ENCODE measurements around the gene MYBPC2.

DNA sequence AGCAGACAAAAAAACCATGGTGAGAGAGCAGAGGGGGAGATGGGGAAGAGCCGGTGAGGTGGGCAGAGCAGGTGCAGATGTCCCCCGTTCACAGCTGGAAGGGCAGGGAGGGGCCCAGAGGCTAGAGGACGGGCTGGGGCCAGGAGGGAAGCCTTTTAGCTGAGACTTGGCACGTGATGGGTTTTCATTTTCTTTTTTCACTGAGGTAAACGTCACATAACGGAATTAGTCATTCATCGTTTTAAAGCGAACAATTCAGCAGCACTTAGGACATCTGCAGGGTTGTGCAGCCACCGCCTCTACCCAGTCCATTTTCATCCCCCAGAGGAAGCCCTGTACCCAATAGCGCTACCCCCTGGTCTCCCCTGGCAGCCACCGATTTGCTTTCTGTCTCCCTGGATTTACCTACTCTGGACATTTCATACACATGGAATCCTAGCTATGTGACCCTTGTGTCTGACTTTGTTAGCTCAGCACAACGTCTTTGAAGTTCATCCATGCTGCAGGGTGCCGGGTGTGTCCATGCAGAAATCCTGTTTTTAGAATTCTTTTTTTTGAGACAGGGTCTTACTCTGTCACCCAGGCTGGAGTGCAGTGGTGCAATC is 27.6 kb downstream of the MYBPC2 start:
- no peak for TF ChIP-seq POLR2A (IDR thresholded peaks at IDR 0.05)
- TF ChIP-seq, protein P1, sequence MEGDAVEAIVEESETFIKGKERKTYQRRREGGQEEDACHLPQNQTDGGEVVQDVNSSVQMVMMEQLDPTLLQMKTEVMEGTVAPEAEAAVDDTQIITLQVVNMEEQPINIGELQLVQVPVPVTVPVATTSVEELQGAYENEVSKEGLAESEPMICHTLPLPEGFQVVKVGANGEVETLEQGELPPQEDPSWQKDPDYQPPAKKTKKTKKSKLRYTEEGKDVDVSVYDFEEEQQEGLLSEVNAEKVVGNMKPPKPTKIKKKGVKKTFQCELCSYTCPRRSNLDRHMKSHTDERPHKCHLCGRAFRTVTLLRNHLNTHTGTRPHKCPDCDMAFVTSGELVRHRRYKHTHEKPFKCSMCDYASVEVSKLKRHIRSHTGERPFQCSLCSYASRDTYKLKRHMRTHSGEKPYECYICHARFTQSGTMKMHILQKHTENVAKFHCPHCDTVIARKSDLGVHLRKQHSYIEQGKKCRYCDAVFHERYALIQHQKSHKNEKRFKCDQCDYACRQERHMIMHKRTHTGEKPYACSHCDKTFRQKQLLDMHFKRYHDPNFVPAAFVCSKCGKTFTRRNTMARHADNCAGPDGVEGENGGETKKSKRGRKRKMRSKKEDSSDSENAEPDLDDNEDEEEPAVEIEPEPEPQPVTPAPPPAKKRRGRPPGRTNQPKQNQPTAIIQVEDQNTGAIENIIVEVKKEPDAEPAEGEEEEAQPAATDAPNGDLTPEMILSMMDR (IDR thresholded peaks at IDR 0.05 in 4 of 5, conservative IDR thresholded peaks at IDR 0.05 in 1 of 5), result no peak
